MCF 10A (cell line): ENCODE data around the gene CCN5. TPM values are rescaled to one million over a fixed set of nuclear protein-coding genes. Genes with fewer than 3 reads are reported as not detected.

ENCODE experiments used
- BruUV-seq: library from RNA; stranded (reverse); fragments of 400-500 nt; replicated peaks from 2 replicates; lab custom pipeline; 2021; lab: Mats Ljungman, UMichigan
- CTCF ChIA-PET: fragments of 300-600 bp; sonication (Branson Sonifier 250); formaldehyde crosslinking; extraction: SDS; loops from one replicate; lab custom pipeline; 2021; ENCODE audit warnings: antibody characterized with exemption, inconsistent platforms; lab: Yijun Ruan, JAX
- POLR2A ChIA-PET: fragments of 300-600, 350-650 bp; sonication (Branson Sonifier 250); formaldehyde crosslinking; extraction: SDS; loops from one replicate; lab custom pipeline; 2020; ENCODE audit warnings: antibody characterized with exemption, inconsistent platforms; lab: Yijun Ruan, JAX
- DNase-seq: peaks from one replicate; pipeline ENCODE4 v3.0.0-alpha.2; 2018; ENCODE audit not compliant: unreplicated experiment
- H3K27ac Mint-ChIP-seq: one replicate; pipeline ENCODE4 v1.8.0; 2022; ENCODE audit warnings: mild to moderate bottlenecking, low read depth, mixed read lengths; ENCODE audit not compliant: unreplicated experiment
- H3K27me3 Mint-ChIP-seq: one replicate; pipeline ENCODE4 v1.8.0; 2022; ENCODE audit warnings: mixed read lengths; ENCODE audit not compliant: insufficient read depth, unreplicated experiment
- H3K36me3 Mint-ChIP-seq: one replicate; pipeline ENCODE4 v1.8.0; 2022; ENCODE audit warnings: mild to moderate bottlenecking, moderate library complexity, mixed read lengths; ENCODE audit not compliant: insufficient read depth, unreplicated experiment
- H3K4me1 Mint-ChIP-seq: one replicate; pipeline ENCODE4 v1.8.0; 2022; ENCODE audit warnings: mixed read lengths; ENCODE audit not compliant: insufficient read depth, unreplicated experiment
- H3K4me3 Mint-ChIP-seq: one replicate; pipeline ENCODE4 v1.8.0; 2022; ENCODE audit warnings: mild to moderate bottlenecking, moderate library complexity, mixed read lengths; ENCODE audit not compliant: unreplicated experiment
- H3K9me3 Mint-ChIP-seq: one replicate; pipeline ENCODE4 v1.8.0; 2022; ENCODE audit warnings: mixed read lengths; ENCODE audit not compliant: unreplicated experiment
- CTCF ChIP-seq: fragments of 200-600 bp; IDR thresholded peaks from one replicate; pipeline ENCODE4 v1.8.0; 2022; ENCODE audit warnings: antibody characterized with exemption, mild to moderate bottlenecking; ENCODE audit not compliant: unreplicated experiment
- intact Hi-C: fragments of 100-400 bp; cut with micrococcal nuclease; formaldehyde crosslinking; loops from 2 replicates; pipeline ENCODE4 v1.14.1; 2022
- total RNA-seq: library from RNA; stranded (reverse); gene quantifications from 2 replicates; pipeline ENCODE4 v1.2.3, GENCODE V29; 2022

The CCN5 gene
- total RNA-seq, 1 experiment from 2014 or later: 1.4 TPM

GRCh38 chr20:44750081-44750805, 35.1 kb downstream of the CCN5 start:
- DNase-seq: no peak
- Mint-ChIP-seq H3K27ac (no peak overlapping the region), H3K9me3 (no peaks in the 10 kb centered on the region), H3K27me3 (peaks cover 18% of the 10 kb centered on the region), H3K4me1 (peaks cover 16% of the 10 kb centered on the region), H3K36me3 (no peaks in the 10 kb centered on the region), H3K4me3 (no peak overlapping the region)
- intact Hi-C loops: no loop called here
- POLR2A ChIA-PET: no interaction called here
- CTCF ChIA-PET: interaction anchor here (1.3 to 5.8 kb wide), 4 partner anchors 18 to 118 kb away, joined by 3 to 102 read pairs (median 38); no protein-coding TSS in a partner anchor
- no TSS peak for BruUV-seq
- TF ChIP-seq CTCF: no peak

GRCh38 chr20:44752099-44752931, 37.1 kb downstream of the CCN5 start:
- intact Hi-C loops: no loop called here
- Mint-ChIP-seq H3K27me3 (peaks cover 14% of the 10 kb centered on the region), H3K4me1 (peaks cover 6% of the 10 kb centered on the region), H3K9me3 (no peaks in the 10 kb centered on the region), H3K36me3 (no peaks in the 10 kb centered on the region), H3K4me3 (no peak overlapping the region), H3K27ac (no peak overlapping the region)
- BruUV-seq: no TSS peak
- DNase-seq: no peak
- ChIA-PET CTCF (interaction anchor here (0.6 to 1.5 kb wide), 6 partner anchors 8 to 115 kb away, joined by 3 to 5 read pairs (median 4); no protein-coding TSS in a partner anchor), POLR2A (interaction anchor here (0.7 to 1.7 kb wide), 2 partner anchors 9 to 11 kb away, joined by 3 to 5 read pairs; no protein-coding TSS in a partner anchor)
- TF ChIP-seq CTCF: no peak

- no TSS peak for BruUV-seq
- Mint-ChIP-seq H3K27me3 (peaks cover 25% of the 10 kb centered on the region), H3K4me1 (no peaks in the 10 kb centered on the region), H3K36me3 (no peaks in the 10 kb centered on the region), H3K27ac (no peak overlapping the region), H3K4me3 (no peak overlapping the region), H3K9me3 (no peaks in the 10 kb centered on the region)
- POLR2A ChIA-PET: interaction anchor here (0.6 to 1.2 kb wide), 2 partner anchors 12 to 545 kb away, joined by 3 to 4 read pairs; no protein-coding TSS in a partner anchor
- CTCF ChIA-PET: interaction anchor here (0.6 to 7.4 kb wide), 4 partner anchors 7 to 1006 kb away, joined by 3 to 45 read pairs (median 5); partner anchors contain the start of gene KCNK15
- no peak for DNase-seq
- intact Hi-C loops: no loop called here
- TF ChIP-seq CTCF: no peak
These were observed 39.4 kb downstream of the CCN5 start for GRCh38 chr20:44754554-44754953.
